Ovary (tissue), 9 donors: ENCODE measurements around the gene CDKL1. TPM values are rescaled to one million over a fixed set of nuclear protein-coding genes. Genes with fewer than 3 reads are reported as not detected.
"Not testable (repeated sequence)": the region's sequence is repeated elsewhere in the genome, so short reads cannot be mapped to it uniquely, and the experiment has no call there.

Experiments
- DNase-seq, 5 donors: peaks; one replicate each; pipeline ENCODE4 v3.0.0-alpha.2; 2019 to 2020
- H3K27ac ChIP-seq, 2 donors: fragments of 200-600 bp; one replicate each; pipeline versions ENCODE4 v1.5.1 to v1.8.0; 2019 to 2022
- H3K27me3 ChIP-seq: fragments of 200-600 bp; one replicate; pipeline ENCODE4 v1.8.0; 2022
- H3K36me3 ChIP-seq: fragments of 200-600 bp; sonication (generic); one replicate; pipeline ENCODE4 v1.5.1; 2019
- H3K4me1 ChIP-seq: one replicate; pipeline ENCODE4 v1.8.1; 2013; ENCODE audit warnings: mild to moderate bottlenecking, moderate library complexity; ENCODE audit not compliant: insufficient read depth
- H3K4me3 ChIP-seq: fragments of 200-600 bp; sonication (generic); one replicate; pipeline ENCODE4 v1.5.1; 2017
- H3K9me3 ChIP-seq, 2 donors: fragments of 200-600 bp in 1 of 2; sonication (generic) in 1 of 2; one replicate each; pipeline versions ENCODE4 v1.5.1 to v1.8.1; 2013 to 2019; ENCODE audit warnings: mild to moderate bottlenecking in 1 of 2, moderate library complexity in 1 of 2
- EP300 ChIP-seq: sonication (generic); formaldehyde crosslinking; IDR thresholded peaks from one replicate; pipeline ENCODE4 v1.6.1; 2017; ENCODE audit warnings: antibody characterized with exemption
- POLR2A ChIP-seq: fragments of 450-650 bp; IDR thresholded peaks from one replicate; pipeline ENCODE4 v1.6.1; 2017; ENCODE audit warnings: antibody characterized with exemption, mild to moderate bottlenecking, moderate library complexity
- WGBS, 3 donors: extraction: QIAGEN DNeasy Blood & Tissue Kit in 1 of 3; methylation state at CpG; one replicate each; pipeline versions ENCODE4 v1.1.5 to v1.1.7; 2013 to 2017; 5-methylcytosine and 5-hydroxymethylcytosine counted together
- intact Hi-C, 4 donors: fragments of 100-400 bp; cut with DNase I; formaldehyde crosslinking; loops; one replicate each; pipeline versions ENCODE4 v1.11.0 to v1.15.1; 2022 to 2023
- polyA plus RNA-seq, 2 donors: library from polyadenylated mRNA; stranded (reverse); fragments of 200-250 nt in 1 of 2; fragments of 350-450 nt in 1 of 2; fragmentation: Illumina TruSeq in 1 of 2; extraction: RNeasy Lipid Tissue Mini Kit (QIAGEN cat#74804) in 1 of 2; gene quantifications; one replicate each; pipeline ENCODE4 v1.2.3, GENCODE V29; 2013 to 2014
- total RNA-seq, 7 donors: library from RNA; depleted of rRNA in 2 of 7; stranded (reverse); fragments of >200 nt in 2 of 7; fragmentation: NEBNext Ultra II Directional in 3 of 7; extraction: Animal tissue kit (Norgen Biotek cat#: 25700) in 3 of 7; gene quantifications; one replicate each; pipeline versions ENCODE4 v1.1.0 to v1.2.4, GENCODE V29; 2016 to 2023
- TF ChIP-seq, protein P1 (sequence below), 3 donors: fragments of 450-650 bp in 2 of 3; fragments of 200-600 bp in 1 of 3; IDR thresholded peaks; one replicate each; pipeline versions ENCODE4 v1.5.1 to v1.8.0; 2016 to 2022; ENCODE audit warnings: antibody characterized with exemption in 3 of 3, mild to moderate bottlenecking in 1 of 3
- donor health status: DM: no; HTN: no; CAD: no; lungs with moderate emphysema.
- donor health status: DM: no; HTN: no; CAD: no.
- donor health status: Bipolar disorder and iron deficiency.
- donor health status: DM: yes; HTN: yes; CAD: no.
- donor health status: DM: no; HTN: no; CAD: no.
- donor health status: DM: yes; HTN: yes; CAD: no.

CDKL1 gene
- total and polyA plus RNA-seq, 9 donors = 11.9 to 69.3 (median 33.1) TPM

DNA sequence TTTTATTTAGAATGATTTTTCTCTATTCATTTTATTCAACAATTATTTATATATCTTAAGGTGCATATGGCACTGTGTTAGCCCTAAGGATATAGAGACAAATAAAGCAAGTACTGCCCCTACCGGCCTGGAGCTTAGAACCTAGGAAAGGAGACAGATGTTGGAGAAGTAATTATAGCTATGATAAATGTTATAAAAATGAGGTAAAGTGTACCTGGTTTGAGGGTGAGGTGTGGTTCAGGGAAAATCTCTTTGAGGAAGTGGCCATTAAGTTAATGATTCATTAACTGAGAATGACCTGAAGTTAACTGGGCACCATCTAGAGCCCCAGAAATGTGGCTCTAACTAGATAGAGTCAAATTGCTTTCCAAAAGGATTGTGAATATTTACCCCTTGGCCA is 31.9 kb downstream of the CDKL1 start:
- WGBS, 3 donors = 80 to 90% (median 82%) methylated on average over 1 of the region's 1 CpG
- peaks cover 14% of the 10 kb centered on the region for H3K4me1 ChIP-seq
- TF ChIP-seq, protein P1, sequence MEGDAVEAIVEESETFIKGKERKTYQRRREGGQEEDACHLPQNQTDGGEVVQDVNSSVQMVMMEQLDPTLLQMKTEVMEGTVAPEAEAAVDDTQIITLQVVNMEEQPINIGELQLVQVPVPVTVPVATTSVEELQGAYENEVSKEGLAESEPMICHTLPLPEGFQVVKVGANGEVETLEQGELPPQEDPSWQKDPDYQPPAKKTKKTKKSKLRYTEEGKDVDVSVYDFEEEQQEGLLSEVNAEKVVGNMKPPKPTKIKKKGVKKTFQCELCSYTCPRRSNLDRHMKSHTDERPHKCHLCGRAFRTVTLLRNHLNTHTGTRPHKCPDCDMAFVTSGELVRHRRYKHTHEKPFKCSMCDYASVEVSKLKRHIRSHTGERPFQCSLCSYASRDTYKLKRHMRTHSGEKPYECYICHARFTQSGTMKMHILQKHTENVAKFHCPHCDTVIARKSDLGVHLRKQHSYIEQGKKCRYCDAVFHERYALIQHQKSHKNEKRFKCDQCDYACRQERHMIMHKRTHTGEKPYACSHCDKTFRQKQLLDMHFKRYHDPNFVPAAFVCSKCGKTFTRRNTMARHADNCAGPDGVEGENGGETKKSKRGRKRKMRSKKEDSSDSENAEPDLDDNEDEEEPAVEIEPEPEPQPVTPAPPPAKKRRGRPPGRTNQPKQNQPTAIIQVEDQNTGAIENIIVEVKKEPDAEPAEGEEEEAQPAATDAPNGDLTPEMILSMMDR (IDR thresholded peaks at IDR 0.05) = no peak
- no peak for TF ChIP-seq EP300
- TF ChIP-seq POLR2A = no peak
- H3K27ac ChIP-seq = no peak overlapping the region
- no peaks in the 10 kb centered on the region for H3K36me3 ChIP-seq
- no peak overlapping the region for H3K4me3 ChIP-seq
- no peaks in the 10 kb centered on the region for H3K9me3 ChIP-seq
- intact Hi-C loops = no loop called here
- DNase-seq = no peak
- H3K27me3 ChIP-seq = no peaks in the 10 kb centered on the region

DNA sequence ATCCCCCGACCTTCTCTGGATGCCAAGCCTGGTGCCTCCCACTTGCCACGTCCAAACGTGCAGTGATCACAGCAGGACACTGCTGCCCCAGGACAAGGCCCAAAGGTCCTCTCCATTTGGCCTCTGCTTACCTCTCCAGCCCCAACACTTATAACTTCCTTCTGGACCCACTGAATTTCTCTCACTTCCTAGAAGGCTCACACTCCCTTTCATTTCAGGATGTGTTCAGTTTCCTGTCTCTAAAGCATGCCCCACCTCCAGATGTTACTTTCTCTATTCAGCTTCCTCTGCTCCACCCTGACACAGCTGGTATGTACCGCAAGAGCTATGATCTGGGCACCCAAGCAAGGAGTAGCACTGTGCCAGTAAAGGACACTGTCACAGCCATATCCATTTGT is 33.0 kb downstream of the CDKL1 start:
- 0 to 8% (median 2%) methylated on average over 4 of the region's 4 CpGs for WGBS, 3 donors
- intact Hi-C loops = no loop called here
- no peaks in the 10 kb centered on the region for H3K9me3 ChIP-seq
- TF ChIP-seq, protein P1 (IDR thresholded peaks at IDR 0.05) = no peak
- TF ChIP-seq POLR2A (no peak), EP300 (no peak)
- no peaks in the 10 kb centered on the region for H3K36me3 ChIP-seq
- peaks cover 14% of the 10 kb centered on the region for H3K4me1 ChIP-seq
- no peak for DNase-seq
- H3K4me3 ChIP-seq = peak overlapping the region; percentile 4
- peak overlapping the region in 1 of 2 donors; percentile 29 for H3K27ac ChIP-seq
- H3K27me3 ChIP-seq = no peaks in the 10 kb centered on the region

DNA sequence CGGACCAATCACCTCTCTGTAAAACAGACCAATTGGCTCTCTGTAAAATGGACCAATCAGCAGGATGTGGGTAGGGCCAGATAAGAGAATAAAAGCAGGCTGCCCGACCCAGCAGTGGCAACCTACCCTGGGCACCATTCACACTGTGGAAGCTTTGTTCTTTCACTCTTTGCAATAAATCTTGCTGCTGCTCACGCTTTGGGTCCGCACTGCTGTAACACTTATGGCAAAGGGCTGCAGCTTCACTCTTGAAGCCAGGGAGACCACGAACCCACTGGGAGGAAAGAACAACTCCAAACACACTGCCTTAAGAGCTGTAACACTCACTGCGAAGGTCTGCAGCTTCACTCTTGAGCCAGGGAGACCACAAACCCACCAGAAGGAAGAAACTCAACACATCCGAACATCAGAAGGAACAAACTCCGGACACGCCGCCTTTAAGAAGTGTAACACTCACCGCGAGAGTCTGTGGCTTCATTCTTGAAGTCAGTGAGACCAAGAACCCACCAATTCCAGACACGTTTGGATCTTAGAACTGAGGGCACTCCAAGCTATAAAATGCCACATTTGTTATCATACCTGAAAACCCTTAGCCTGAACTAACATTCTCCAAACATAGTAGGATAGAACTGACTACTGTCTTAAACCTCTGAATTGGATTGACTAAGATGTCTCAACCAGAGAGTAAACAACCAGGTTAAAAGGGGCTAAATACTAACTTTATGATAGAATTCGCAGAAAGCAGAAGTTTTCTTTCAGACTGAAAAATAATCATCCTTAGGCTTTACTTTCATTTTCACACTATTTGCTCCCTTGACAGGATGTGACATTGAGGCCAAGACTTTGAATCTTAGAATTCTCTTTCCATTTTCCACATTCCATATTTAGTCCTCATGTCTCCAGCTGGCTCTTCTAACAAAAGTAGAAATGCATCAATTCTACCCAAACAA is 33.6 kb downstream of the CDKL1 start:
- 77 to 82% (median 80%) methylated on average over 14 of the region's 14 CpGs for WGBS, 3 donors
- TF ChIP-seq POLR2A (no peak), EP300 (no peak)
- TF ChIP-seq, protein P1 (IDR thresholded peaks at IDR 0.05) = no peak
- Histone ChIP-seq H3K27ac (peak overlapping the region in 1 of 2 donors; percentile 29), H3K9me3 (no peaks in the 10 kb centered on the region), H3K36me3 (no peaks in the 10 kb centered on the region), H3K27me3 (no peaks in the 10 kb centered on the region), H3K4me3 (peak overlapping the region; percentile 4), H3K4me1 (peaks cover 14% of the 10 kb centered on the region)
- intact Hi-C loops = no loop called here
- no peak for DNase-seq

DNA sequence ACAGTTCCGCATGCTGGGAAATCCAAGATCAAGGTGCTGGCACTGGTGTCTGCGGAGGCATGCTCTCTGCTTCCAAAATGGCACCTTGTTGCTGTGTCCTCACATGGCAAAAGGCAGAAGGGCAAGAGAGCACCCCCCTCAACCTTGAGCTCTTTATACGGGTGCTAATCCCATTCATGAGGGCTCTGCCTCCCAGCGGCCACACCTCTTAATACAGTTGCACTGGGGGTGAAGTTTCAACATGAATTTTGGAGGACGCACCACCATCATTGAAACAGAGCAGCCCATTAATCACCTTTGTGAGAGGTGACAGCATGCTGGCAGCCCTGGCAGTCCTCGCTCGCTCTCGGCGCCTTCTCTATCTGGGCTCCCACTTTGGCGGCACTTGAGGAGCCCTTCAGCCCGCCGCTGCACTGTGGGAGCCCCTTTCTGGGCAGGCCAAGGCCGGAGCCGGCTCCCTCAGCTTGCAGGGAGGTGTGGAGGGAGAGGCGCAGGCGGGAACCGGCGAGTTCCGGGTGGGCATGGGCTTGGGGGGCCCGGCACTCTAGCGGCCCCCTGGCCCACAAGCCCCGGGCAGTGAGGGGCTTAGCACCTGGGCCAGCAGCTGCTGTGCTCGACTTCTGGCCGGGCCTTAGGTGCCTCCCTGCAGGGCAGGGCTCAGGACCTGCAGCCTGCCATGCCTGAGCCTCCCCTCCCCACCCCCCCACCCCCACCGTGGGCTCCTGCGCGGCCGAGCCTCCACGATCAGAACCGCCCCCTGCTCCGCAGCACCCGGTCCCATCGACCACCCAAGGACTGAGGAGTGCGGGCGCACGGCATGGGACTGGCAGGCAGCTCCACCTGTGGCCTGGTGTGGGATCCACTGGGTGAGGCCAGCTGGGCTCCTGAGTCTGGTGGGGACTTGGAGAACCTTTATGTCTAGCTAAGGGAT is 34.9 kb downstream of the CDKL1 start:
- H3K4me1 ChIP-seq = peaks cover 14% of the 10 kb centered on the region
- intact Hi-C loops = not testable (repeated sequence)

More for the DNA sequence above, 34.9 kb downstream of the CDKL1 start:
- not testable (repeated sequence) for H3K36me3 ChIP-seq, DNase-seq, H3K4me3 ChIP-seq, H3K27me3 ChIP-seq, H3K27ac ChIP-seq, H3K9me3 ChIP-seq
- WGBS, 3 donors = 95 to 97% (median 97%) methylated on average over 34 to 36 of the region's 36 CpGs
